ENCODE data around the gene TIMM44.
A peak's percentile ranks its signal among the peaks of the same experiment; 100 is the strongest.
"Not testable (repeated sequence)": the region's sequence is repeated elsewhere in the genome, so short reads cannot be mapped to it uniquely, and the experiment has no call there.

Gene TIMM44

GRCh38 chr19:7932930-7933300 lies 10.6 kb downstream of the TIMM44 start:
- no peak for DNase-seq (ENCODE audit: low spot score)
- no peak for TF ChIP-seq CTCF (conservative IDR thresholded peaks at IDR 0.05; ENCODE audit: low read depth)
- POLR2A ChIA-PET (ENCODE audit: low non-redundant PET), result no interaction called here
- CTCF ChIA-PET, result no interaction called here
- H3K27ac ChIP-seq, result no peak overlapping the region

GRCh38 chr19:7932276-7932929 lies 11.1 kb downstream of the TIMM44 start:
- POLR2A ChIA-PET (ENCODE audit: low non-redundant PET), result no interaction called here
- no peak for TF ChIP-seq CTCF (conservative IDR thresholded peaks at IDR 0.05; ENCODE audit: low read depth)
- DNase-seq (ENCODE audit: low spot score), result no peak
- CTCF ChIA-PET, result no interaction called here
- peak overlapping the region; percentile 95 for H3K27ac ChIP-seq

GRCh38 chr19:7931221-7932061 lies 12.0 kb downstream of the TIMM44 start:
- POLR2A ChIA-PET (ENCODE audit: low non-redundant PET), result no interaction called here
- peak overlapping the region; percentile 95 for H3K27ac ChIP-seq
- no peak for TF ChIP-seq CTCF (conservative IDR thresholded peaks at IDR 0.05; ENCODE audit: low read depth)
- CTCF ChIA-PET, result no interaction called here
- no peak for DNase-seq (ENCODE audit: low spot score)

- ChIA-PET POLR2A (ENCODE audit: low non-redundant PET) (no interaction called here), CTCF (no interaction called here)
- peak overlapping the region; percentile 95 for H3K27ac ChIP-seq
- DNase-seq (ENCODE audit: low spot score), result no peak
- TF ChIP-seq CTCF (conservative IDR thresholded peaks at IDR 0.05; ENCODE audit: low read depth), result no peak
Observed at GRCh38 chr19:7930765-7931164, 12.7 kb downstream of the TIMM44 start.

GRCh38 chr19:7930030-7930429 lies 13.4 kb downstream of the TIMM44 start:
- CTCF ChIA-PET, result interaction anchor here (0.7 to 1.5 kb wide), 2 partner anchors 9 to 14 kb away, joined by 3 to 11 read pairs; partner anchors contain the start of gene TIMM44
- H3K27ac ChIP-seq, result peak overlapping the region; percentile 95
- DNase-seq (ENCODE audit: low spot score); POLR2A ChIA-PET (ENCODE audit: low non-redundant PET): not testable (repeated sequence)

GRCh38 chr19:7928741-7929701 lies 14.4 kb downstream of the TIMM44 start:
- peak; percentile 58 for DNase-seq (ENCODE audit: low spot score)
- CTCF ChIA-PET, result interaction anchor here (0.5 to 1.5 kb wide), 5 partner anchors 9 to 78 kb away, joined by 3 to 11 read pairs (median 4); partner anchors contain the start of gene TIMM44
- peak; percentile 48 for TF ChIP-seq CTCF (conservative IDR thresholded peaks at IDR 0.05; ENCODE audit: low read depth)
- POLR2A ChIA-PET (ENCODE audit: low non-redundant PET), result interaction anchor here (0.6 to 1.1 kb wide), 2 partner anchors 8 to 13 kb away, joined by 3 to 5 read pairs; no protein-coding TSS in a partner anchor
- H3K27ac ChIP-seq, result peak overlapping the region; percentile 95
